IMR-90 (cell line): Measurements from ENCODE around the gene IL36RN.

ENCODE experiments used
- BHLHE40 ChIP-seq: fragments of 150-350 bp; IDR thresholded peaks from 2 replicates; pipeline ENCODE4 v1.6.1; 2016; ENCODE audit warnings: mild to moderate bottlenecking, low read depth, low read length
- CEBPB ChIP-seq: IDR thresholded peaks from 2 replicates; pipeline ENCODE4 v1.6.1; 2012; ENCODE audit warnings: low read depth, low read length, improper control_type of control experiment
- CHD1 ChIP-seq: IDR thresholded peaks from 2 replicates; pipeline ENCODE4 v1.6.1; 2012; ENCODE audit warnings: low read depth, low read length, improper control_type of control experiment
- CTCF ChIP-seq: conservative IDR thresholded peaks from 2 replicates; pipeline ENCODE4 v1.5.1; 2012; ENCODE audit warnings: mild to moderate bottlenecking, low read depth, low read length, improper control_type of control experiment
- ELK1 ChIP-seq: fragments of 150-350 bp; IDR thresholded peaks from 2 replicates; pipeline ENCODE4 v1.6.1; 2016; ENCODE audit warnings: low read depth, mild to moderate bottlenecking, low read length, moderate library complexity, borderline replicate concordance
- FOS ChIP-seq: fragments of 150-350 bp; IDR thresholded peaks from 2 replicates; pipeline ENCODE4 v1.6.1; 2016; ENCODE audit warnings: low read depth, low read length
- MAFK ChIP-seq: IDR thresholded peaks from 2 replicates; pipeline ENCODE4 v1.6.1; 2012; ENCODE audit warnings: low read depth, low read length, improper control_type of control experiment
- MXI1 ChIP-seq: IDR thresholded peaks from 2 replicates; pipeline ENCODE4 v1.6.1; 2012; ENCODE audit warnings: low read depth, mild to moderate bottlenecking, low read length, moderate library complexity, borderline replicate concordance
- NFE2L2 ChIP-seq: fragments of 150-350 bp; IDR thresholded peaks from 2 replicates; pipeline ENCODE4 v1.6.1; 2016; ENCODE audit warnings: low read depth, mild to moderate bottlenecking, low read length
- POLR2A ChIP-seq: IDR thresholded peaks from 2 replicates; pipeline ENCODE4 v1.6.1; 2012; ENCODE audit warnings: mild to moderate bottlenecking, low read depth, low read length
- RAD21 ChIP-seq: IDR thresholded peaks from 2 replicates; pipeline ENCODE4 v1.6.1; 2012; ENCODE audit warnings: low read length, improper control_type of control experiment
- RFX5 ChIP-seq: IDR thresholded peaks from 2 replicates; pipeline ENCODE4 v1.8.0; 2012; ENCODE audit warnings: low read depth, mild to moderate bottlenecking, low read length, moderate library complexity
- SMC3 ChIP-seq: fragments of 150-350 bp; IDR thresholded peaks from 2 replicates; pipeline ENCODE4 v1.6.1; 2016; ENCODE audit warnings: low read depth, mild to moderate bottlenecking, antibody characterized with exemption, low read length, moderate library complexity
- TF ChIP-seq, protein P1 (sequence below): fragments of 150-350 bp; IDR thresholded peaks from 2 replicates; pipeline ENCODE4 v1.6.1; 2017; ENCODE audit warnings: mild to moderate bottlenecking, antibody characterized with exemption, low read length, low read depth

GRCh38 chr2:113058411-113058994 is 495 bp upstream of the IL36RN start:
- TF ChIP-seq POLR2A = no peak
- TF ChIP-seq CTCF = no peak
- no peak for TF ChIP-seq BHLHE40
- no peak for TF ChIP-seq MXI1
- no peak for TF ChIP-seq CEBPB
- TF ChIP-seq, protein P1, sequence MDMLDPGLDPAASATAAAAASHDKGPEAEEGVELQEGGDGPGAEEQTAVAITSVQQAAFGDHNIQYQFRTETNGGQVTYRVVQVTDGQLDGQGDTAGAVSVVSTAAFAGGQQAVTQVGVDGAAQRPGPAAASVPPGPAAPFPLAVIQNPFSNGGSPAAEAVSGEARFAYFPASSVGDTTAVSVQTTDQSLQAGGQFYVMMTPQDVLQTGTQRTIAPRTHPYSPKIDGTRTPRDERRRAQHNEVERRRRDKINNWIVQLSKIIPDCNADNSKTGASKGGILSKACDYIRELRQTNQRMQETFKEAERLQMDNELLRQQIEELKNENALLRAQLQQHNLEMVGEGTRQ = no peak
- TF ChIP-seq NFE2L2 = no peak
- no peak for TF ChIP-seq CHD1
- no peak for TF ChIP-seq SMC3
- no peak for TF ChIP-seq MAFK
- no peak for TF ChIP-seq RFX5
- no peak for TF ChIP-seq FOS
- no peak for TF ChIP-seq ELK1
- TF ChIP-seq RAD21 = no peak
